DLD1 (cell line): Measurements from ENCODE around the gene CASP3.
"Not testable (repeated sequence)": the region's sequence is repeated elsewhere in the genome, so short reads cannot be mapped to it uniquely, and the experiment has no call there.

Source experiments
- in situ Hi-C: cut with HindIII; loops from 2 replicates; pipeline ENCODE4 v1.10.0; 2017; ENCODE audit warnings: low sequenced_read_pairs

Gene CASP3

GRCh38 chr4:184598753-184599491 lies 50.3 kb downstream of the CASP3 start:
- in situ Hi-C loops = no loop called here

GRCh38 chr4:184596617-184597185 lies 52.5 kb downstream of the CASP3 start:
- in situ Hi-C loops = no loop called here

- in situ Hi-C loops = no loop called here
These were observed 53.1 kb downstream of the CASP3 start for GRCh38 chr4:184596044-184596616.

- in situ Hi-C loops = no loop called here
These were observed 53.8 kb downstream of the CASP3 start for GRCh38 chr4:184595430-184595829.

GRCh38 chr4:184593461-184593860 lies 55.8 kb downstream of the CASP3 start:
- in situ Hi-C loops = no loop called here

- in situ Hi-C loops = not testable (repeated sequence)
These were observed 57.4 kb downstream of the CASP3 start for GRCh38 chr4:184591747-184592270.

- in situ Hi-C loops = no loop called here
These were observed 58.1 kb downstream of the CASP3 start for GRCh38 chr4:184591070-184591677.

- in situ Hi-C loops = no loop called here
These were observed 59.1 kb downstream of the CASP3 start for GRCh38 chr4:184590196-184590595.

GRCh38 chr4:184588893-184589292 lies 60.4 kb downstream of the CASP3 start:
- in situ Hi-C loops = no loop called here

GRCh38 chr4:184587701-184588100 lies 61.5 kb downstream of the CASP3 start:
- in situ Hi-C loops = no loop called here

- in situ Hi-C loops = no loop called here
These were observed 62.0 kb downstream of the CASP3 start for GRCh38 chr4:184587221-184587620.

- in situ Hi-C loops = no loop called here
These were observed 65.3 kb downstream of the CASP3 start for GRCh38 chr4:184583738-184584502.
